HG03196 (cell line): ENCODE measurements around the gene TIGD1.

Source experiments
- ATAC-seq: cut with Tn5 transposase; IDR thresholded peaks from one replicate; pipeline ENCODE4 v1.9.1; 2021; ENCODE audit not compliant: unreplicated experiment

The TIGD1 gene

GRCh38 chr2:232550354-232551249 lies at the start of gene TIGD1, which contains the start of gene EIF4E2:
TSS of gene TIGD1 (minus strand) at chr2:232550557. CDS start at chr2:232549882, 675 bp downstream.
TSS of gene EIF4E2 (plus strand) at chr2:232550689. CDS start at chr2:232550725, 36 bp downstream.
- ATAC-seq = peak; percentile 93

- no peak for ATAC-seq
Measured at GRCh38 chr2:232598293-232598692, 47.9 kb upstream of the TIGD1 start.

- no peak for ATAC-seq
Measured at GRCh38 chr2:232597362-232598079, 47.2 kb upstream of the TIGD1 start.

- ATAC-seq = no peak
Measured at GRCh38 chr2:232593982-232594381, 43.6 kb upstream of the TIGD1 start.

GRCh38 chr2:232592772-232593395 lies 42.5 kb upstream of the TIGD1 start:
- ATAC-seq = no peak

GRCh38 chr2:232588680-232589585 lies 38.6 kb upstream of the TIGD1 start:
- no peak for ATAC-seq

GRCh38 chr2:232588031-232588430 lies 37.7 kb upstream of the TIGD1 start:
- no peak for ATAC-seq

- no peak for ATAC-seq
Measured at GRCh38 chr2:232587512-232587911, 37.2 kb upstream of the TIGD1 start.

- ATAC-seq = no peak
Measured at GRCh38 chr2:232586943-232587505, 36.7 kb upstream of the TIGD1 start.

- ATAC-seq = no peak
Measured at GRCh38 chr2:232584238-232584637, 33.9 kb upstream of the TIGD1 start.

- ATAC-seq = no peak
Measured at GRCh38 chr2:232581725-232582124, 31.4 kb upstream of the TIGD1 start.

- ATAC-seq = no peak
Measured at GRCh38 chr2:232580648-232580981, 30.3 kb upstream of the TIGD1 start.

GRCh38 chr2:232578626-232579025 lies 28.3 kb upstream of the TIGD1 start:
- ATAC-seq = no peak

GRCh38 chr2:232577841-232578240 lies 27.5 kb upstream of the TIGD1 start:
- no peak for ATAC-seq

GRCh38 chr2:232576995-232577394 lies 26.6 kb upstream of the TIGD1 start:
- no peak for ATAC-seq

GRCh38 chr2:232575404-232575746 lies 25.0 kb upstream of the TIGD1 start:
- no peak for ATAC-seq

- ATAC-seq = no peak
Measured at GRCh38 chr2:232574674-232575403, 24.5 kb upstream of the TIGD1 start.

GRCh38 chr2:232573771-232574435 lies 23.5 kb upstream of the TIGD1 start:
- no peak for ATAC-seq

- ATAC-seq = no peak
Measured at GRCh38 chr2:232573042-232573441, 22.7 kb upstream of the TIGD1 start.
